Measurements from ENCODE around the gene RALY. TPM values are rescaled to one million over a fixed set of nuclear protein-coding genes. Genes with fewer than 3 reads are reported as not detected.

The RALY gene
- total RNA-seq, 1 donor from 2014 or later = 236 TPM

Small RNAs within 50 kb of the gene (microRNA-seq; reads per million reads assigned to microRNA genes)
- gene MIR4755 (ENCODE audit: borderline number of aligned reads, unreplicated experiment) = not detected

Other genes with a start within 250 kb of the RALY start
- gene CHMP4B, start 182.6 kb upstream of the RALY start, total RNA-seq = 136 and 137 TPM in 2 replicates
- 84.0 and 89.9 TPM in 2 replicates for gene EIF2S2, start 118.3 kb downstream of the RALY start, total RNA-seq
- not detected in 2 replicates for gene ASIP, start 247.5 kb downstream of the RALY start, total RNA-seq

All from progenitor cell of endocrine pancreas (in vitro differentiated cells).